Central memory CD8-positive, alpha-beta T cell (primary cell): ENCODE data around the gene CSNK1A1.
"Not testable (repeated sequence)": the region's sequence is repeated elsewhere in the genome, so short reads cannot be mapped to it uniquely, and the experiment has no call there.

Experiments used
- ATAC-seq: fragments of 150-1000 bp; cut with Tn5 transposase; replicated peaks from 2 replicates; pipeline ENCODE4 v1.10.0; 2022; ENCODE audit warnings: mild to moderate bottlenecking, moderate FRiP score, moderate number of reproducible peaks; ENCODE audit not compliant: poor library complexity, severe bottlenecking; ENCODE audit errors: extremely low read depth
- DNase-seq, 2 donors: peaks; one replicate each; pipeline ENCODE4 v3.0.0; 2021; ENCODE audit warnings: low spot score in 2 of 2
- H3K27ac Mint-ChIP-seq: one replicate; pipeline ENCODE4 v1.8.0; 2022; ENCODE audit warnings: low read depth, mild to moderate bottlenecking, moderate library complexity, mixed read lengths
- H3K27me3 Mint-ChIP-seq: one replicate; pipeline ENCODE4 v1.8.0; 2022; ENCODE audit warnings: mixed read lengths
- H3K36me3 Mint-ChIP-seq: one replicate; pipeline ENCODE4 v1.8.0; 2022; ENCODE audit warnings: mild to moderate bottlenecking, moderate library complexity, mixed read lengths; ENCODE audit not compliant: insufficient read depth
- H3K4me1 Mint-ChIP-seq: one replicate; pipeline ENCODE4 v1.8.0; 2022; ENCODE audit warnings: mixed read lengths
- H3K4me3 Mint-ChIP-seq: one replicate; pipeline ENCODE4 v1.8.0; 2022; ENCODE audit warnings: mild to moderate bottlenecking, moderate library complexity, mixed read lengths
- H3K9me3 Mint-ChIP-seq: one replicate; pipeline ENCODE4 v1.8.0; 2022; ENCODE audit warnings: mixed read lengths

The CSNK1A1 gene

DNA sequence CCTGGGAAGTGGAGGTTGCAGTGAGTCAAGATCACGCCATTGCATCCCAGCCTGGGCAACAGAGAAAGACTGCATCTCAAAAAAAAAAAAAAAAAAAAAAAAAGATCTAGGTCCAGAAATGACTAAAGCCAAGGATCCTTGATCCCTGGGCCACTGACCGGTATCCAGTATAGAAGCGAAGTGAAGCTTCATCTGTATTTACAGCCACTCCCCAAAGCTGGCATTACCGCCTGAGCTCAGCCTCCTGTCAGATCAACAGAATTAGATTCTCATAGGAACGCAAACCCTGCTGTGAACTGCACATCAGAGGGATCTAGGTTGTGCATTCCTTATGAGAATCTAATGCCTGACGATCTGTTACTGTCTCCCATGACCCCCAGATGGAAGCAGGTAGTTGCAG, 9.3 kb downstream of the CSNK1A1 start:
- DNase-seq (no peak), ATAC-seq (no peak)
- Mint-ChIP-seq H3K9me3 (no peaks in the 10 kb centered on the region), H3K4me3 (no peak overlapping the region), H3K4me1 (peaks cover 50% of the 10 kb centered on the region), H3K27me3 (no peaks in the 10 kb centered on the region), H3K36me3 (peaks cover 57% of the 10 kb centered on the region), H3K27ac (no peak overlapping the region)

DNA sequence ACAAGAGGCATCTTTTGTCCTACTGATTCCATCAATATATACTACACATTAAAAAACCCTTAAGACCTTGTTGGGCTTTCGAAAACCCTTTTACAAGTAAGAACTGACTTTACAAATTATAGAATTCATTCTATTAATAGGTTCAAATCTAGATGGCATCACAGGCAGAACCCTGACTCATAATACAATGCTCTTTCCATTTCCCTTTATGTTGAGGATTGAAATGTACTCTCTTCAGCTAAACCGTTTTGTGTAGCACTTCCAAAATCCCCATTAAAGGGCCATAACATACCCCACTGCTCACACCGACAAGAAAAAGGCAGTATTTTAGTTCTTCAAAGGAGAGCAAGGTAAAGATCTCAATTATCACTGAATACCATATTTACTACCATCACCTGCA, 11.2 kb downstream of the CSNK1A1 start:
- H3K4me3 Mint-ChIP-seq: peak overlapping the region; percentile 46
- peaks cover 50% of the 10 kb centered on the region for H3K36me3 Mint-ChIP-seq
- peak overlapping the region; percentile 7 for H3K27ac Mint-ChIP-seq
- H3K27me3 Mint-ChIP-seq: no peaks in the 10 kb centered on the region
- H3K9me3 Mint-ChIP-seq: no peaks in the 10 kb centered on the region
- H3K4me1 Mint-ChIP-seq: peaks cover 50% of the 10 kb centered on the region
- DNase-seq (no peak), ATAC-seq (no peak)

DNA sequence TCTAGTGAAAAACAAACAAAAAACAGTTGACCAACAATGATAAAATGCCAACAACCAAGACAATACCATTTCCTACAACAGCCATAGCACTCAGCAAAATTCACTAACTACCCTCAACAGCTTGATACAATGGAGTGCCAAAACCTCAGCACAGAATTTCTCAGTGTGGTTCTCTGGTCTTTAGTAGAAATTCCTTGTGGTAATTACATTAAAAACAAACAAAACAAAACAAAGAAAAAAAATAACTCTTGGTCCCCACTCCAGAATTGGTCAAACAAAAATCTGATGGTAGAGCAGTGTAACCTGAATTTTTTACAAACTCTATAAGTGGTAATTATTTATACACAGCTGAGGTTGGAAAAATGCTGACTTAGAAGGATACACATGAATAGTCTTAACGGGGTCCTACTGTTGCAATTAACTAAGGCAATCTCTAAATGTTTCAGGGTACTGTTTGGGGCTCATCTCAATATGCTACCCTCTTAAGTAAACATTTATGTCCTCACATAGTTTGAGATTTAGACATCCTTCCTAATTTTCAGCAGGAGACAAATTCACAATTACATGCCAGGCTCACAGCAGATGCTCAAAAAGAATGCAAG, 13.8 kb downstream of the CSNK1A1 start:
- Mint-ChIP-seq H3K27me3 (no peaks in the 10 kb centered on the region), H3K36me3 (peaks cover 44% of the 10 kb centered on the region), H3K4me1 (peaks cover 64% of the 10 kb centered on the region), H3K27ac (no peak overlapping the region), H3K4me3 (no peak overlapping the region), H3K9me3 (no peaks in the 10 kb centered on the region)
- ATAC-seq (no peak), DNase-seq (no peak)

DNA sequence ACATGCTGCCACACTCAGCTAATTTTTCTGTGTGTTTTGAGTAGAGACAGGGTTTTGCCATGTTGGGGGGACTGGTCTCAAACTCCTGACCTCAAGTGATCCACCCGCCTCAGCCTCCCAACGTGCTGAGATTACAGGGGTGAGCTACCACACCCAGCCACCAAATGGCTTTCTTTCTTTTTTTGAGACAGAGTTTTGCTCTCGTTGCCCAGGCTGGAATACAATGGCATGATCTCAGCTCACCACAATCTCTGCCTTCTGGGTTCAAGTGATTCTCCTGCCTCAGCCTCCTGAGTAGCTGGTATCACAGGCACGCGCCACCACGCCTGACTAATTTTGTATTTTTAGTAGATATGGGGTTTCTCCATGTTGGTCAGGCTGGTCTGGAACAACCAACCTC, 15.5 kb downstream of the CSNK1A1 start:
- not testable (repeated sequence) for DNase-seq, ATAC-seq, H3K27me3 Mint-ChIP-seq, H3K9me3 Mint-ChIP-seq
- Mint-ChIP-seq H3K4me1 (peaks cover 70% of the 10 kb centered on the region), H3K36me3 (peaks cover 36% of the 10 kb centered on the region), H3K4me3 (peak overlapping the region; percentile 12), H3K27ac (peak overlapping the region; percentile 73)

DNA sequence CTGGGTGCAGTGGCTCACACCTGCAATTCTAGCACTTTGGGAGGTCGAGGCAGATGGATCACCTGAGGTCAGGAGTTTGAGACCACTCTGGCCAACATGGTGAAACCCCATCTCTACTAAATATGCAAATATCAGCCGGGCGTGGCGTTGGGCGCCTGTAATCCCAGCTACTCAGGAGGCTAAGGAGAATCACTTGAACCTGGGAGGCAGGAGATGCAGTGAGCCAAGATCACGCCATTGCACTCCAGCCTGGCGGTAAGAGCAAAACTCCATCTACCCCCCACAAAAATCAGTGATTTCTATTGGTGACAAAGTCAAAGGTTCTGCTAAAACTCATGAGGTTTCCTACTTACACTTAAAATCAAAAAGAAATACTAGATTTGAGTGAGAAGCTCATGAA, 18.8 kb downstream of the CSNK1A1 start:
- Mint-ChIP-seq H3K27ac (no peak overlapping the region), H3K9me3 (no peaks in the 10 kb centered on the region), H3K36me3 (peaks cover 23% of the 10 kb centered on the region), H3K27me3 (no peaks in the 10 kb centered on the region), H3K4me1 (peaks cover 80% of the 10 kb centered on the region), H3K4me3 (no peak overlapping the region)
- no peak for DNase-seq
- ATAC-seq: no peak

DNA sequence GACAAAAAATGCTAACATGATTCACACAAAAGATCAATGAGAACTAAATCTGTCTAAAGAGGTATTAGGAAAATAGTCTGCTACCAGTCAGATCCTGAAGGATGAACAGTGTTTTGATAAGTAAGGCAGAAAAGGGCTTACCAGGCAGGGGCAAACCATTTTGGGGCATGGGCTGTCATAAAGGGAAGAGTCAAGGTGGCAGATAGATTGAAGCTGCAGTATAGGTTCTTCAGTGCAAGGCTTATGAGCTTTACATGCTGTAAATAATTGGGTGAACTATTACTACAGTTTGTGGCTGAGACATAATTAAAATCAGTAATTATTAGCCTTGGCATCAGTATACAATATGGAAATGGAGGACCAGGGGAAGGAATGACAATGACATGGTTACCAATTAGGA, 21.8 kb downstream of the CSNK1A1 start:
- H3K4me1 Mint-ChIP-seq: peaks cover 74% of the 10 kb centered on the region
- peak overlapping the region; percentile 5 for H3K4me3 Mint-ChIP-seq
- no peaks in the 10 kb centered on the region for H3K27me3 Mint-ChIP-seq
- peaks cover 16% of the 10 kb centered on the region for H3K36me3 Mint-ChIP-seq
- ATAC-seq (no peak), DNase-seq (no peak)
- no peaks in the 10 kb centered on the region for H3K9me3 Mint-ChIP-seq
- peak overlapping the region; percentile 41 for H3K27ac Mint-ChIP-seq

DNA sequence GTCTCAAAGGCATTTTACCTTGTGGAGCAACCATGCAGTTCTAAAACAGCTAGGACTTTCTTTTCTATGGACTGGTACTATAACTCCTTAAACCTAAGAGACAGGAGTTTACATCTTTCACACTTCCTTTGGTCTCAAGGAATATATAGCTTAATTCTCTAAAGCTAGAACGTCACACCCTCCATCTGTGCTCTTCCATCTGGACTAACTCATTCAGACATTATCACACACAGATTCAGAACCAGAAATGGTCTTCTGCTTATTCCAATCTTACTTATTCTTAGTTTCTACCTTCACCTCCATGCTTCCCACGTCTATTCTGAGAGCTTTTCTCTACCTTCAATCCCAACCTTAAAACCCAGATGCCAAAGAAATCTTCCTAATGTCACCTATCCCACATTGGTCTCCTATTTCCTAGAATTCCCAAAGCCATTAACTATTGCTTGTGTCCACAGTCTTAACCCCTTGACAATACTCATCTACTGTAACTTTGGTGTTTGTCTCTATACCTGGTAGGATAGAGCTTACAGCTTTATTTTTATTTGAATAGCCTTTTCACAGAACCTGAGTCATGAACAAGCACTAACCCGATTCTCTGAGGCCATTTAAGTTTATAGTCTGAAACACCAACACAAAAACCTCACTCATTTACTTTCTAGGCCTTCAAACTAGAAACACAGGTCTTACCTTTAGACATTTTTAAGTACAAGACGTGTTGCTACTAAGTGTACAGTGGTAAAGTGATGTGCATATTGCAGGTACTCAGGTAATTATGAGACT, 22.8 kb downstream of the CSNK1A1 start:
- H3K36me3 Mint-ChIP-seq: peaks cover 18% of the 10 kb centered on the region

DNA sequence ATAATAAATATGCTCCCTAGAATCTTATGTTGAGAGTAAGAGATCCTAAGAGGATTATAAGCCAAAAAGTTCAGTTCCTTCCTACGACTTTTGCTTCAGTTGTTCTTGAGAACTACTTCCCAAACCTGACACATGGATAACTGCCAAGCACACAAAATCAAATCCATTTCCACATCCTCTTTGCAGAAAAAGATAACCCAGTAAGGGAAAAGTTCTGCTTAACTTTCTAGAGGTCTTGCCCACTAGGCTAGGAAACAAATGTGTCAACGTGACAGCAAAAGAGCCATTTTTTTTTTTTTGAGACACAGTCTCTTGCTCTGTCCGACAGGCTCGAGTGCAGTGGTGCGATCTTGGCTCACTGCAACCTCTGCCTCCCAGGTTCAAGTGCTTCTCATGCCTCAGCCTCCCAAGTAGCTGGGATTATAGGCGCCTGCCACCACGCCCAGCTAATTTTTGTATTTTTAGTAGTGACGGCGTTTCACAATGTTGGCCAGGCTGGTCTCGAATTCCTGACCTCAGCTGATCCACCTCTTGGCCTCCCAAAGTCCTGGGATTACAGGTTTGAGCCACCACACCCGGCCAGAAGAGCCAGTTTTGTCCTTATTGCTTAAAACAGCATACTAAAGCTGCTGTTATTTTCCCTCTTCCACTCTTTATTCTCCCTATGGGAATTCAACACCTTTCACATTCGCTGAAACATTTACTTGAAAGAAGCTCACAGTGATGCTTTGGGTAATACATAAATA, 24.2 kb downstream of the CSNK1A1 start:
- no peak overlapping the region for H3K27ac Mint-ChIP-seq
- H3K4me1 Mint-ChIP-seq: peaks cover 67% of the 10 kb centered on the region
- H3K36me3 Mint-ChIP-seq: peaks cover 21% of the 10 kb centered on the region
- ATAC-seq (no peak), DNase-seq (no peak)
- H3K4me3 Mint-ChIP-seq: peak overlapping the region; percentile 23
- H3K27me3 Mint-ChIP-seq: no peaks in the 10 kb centered on the region
- H3K9me3 Mint-ChIP-seq: no peaks in the 10 kb centered on the region

More for the DNA sequence above, 22.8 kb downstream of the CSNK1A1 start:
- H3K9me3 Mint-ChIP-seq: no peaks in the 10 kb centered on the region
- H3K27ac Mint-ChIP-seq: peak overlapping the region; percentile 41
- H3K27me3 Mint-ChIP-seq: no peaks in the 10 kb centered on the region
- H3K4me3 Mint-ChIP-seq: peak overlapping the region; percentile 1
- peaks cover 72% of the 10 kb centered on the region for H3K4me1 Mint-ChIP-seq
- no peak for DNase-seq
- no peak for ATAC-seq

DNA sequence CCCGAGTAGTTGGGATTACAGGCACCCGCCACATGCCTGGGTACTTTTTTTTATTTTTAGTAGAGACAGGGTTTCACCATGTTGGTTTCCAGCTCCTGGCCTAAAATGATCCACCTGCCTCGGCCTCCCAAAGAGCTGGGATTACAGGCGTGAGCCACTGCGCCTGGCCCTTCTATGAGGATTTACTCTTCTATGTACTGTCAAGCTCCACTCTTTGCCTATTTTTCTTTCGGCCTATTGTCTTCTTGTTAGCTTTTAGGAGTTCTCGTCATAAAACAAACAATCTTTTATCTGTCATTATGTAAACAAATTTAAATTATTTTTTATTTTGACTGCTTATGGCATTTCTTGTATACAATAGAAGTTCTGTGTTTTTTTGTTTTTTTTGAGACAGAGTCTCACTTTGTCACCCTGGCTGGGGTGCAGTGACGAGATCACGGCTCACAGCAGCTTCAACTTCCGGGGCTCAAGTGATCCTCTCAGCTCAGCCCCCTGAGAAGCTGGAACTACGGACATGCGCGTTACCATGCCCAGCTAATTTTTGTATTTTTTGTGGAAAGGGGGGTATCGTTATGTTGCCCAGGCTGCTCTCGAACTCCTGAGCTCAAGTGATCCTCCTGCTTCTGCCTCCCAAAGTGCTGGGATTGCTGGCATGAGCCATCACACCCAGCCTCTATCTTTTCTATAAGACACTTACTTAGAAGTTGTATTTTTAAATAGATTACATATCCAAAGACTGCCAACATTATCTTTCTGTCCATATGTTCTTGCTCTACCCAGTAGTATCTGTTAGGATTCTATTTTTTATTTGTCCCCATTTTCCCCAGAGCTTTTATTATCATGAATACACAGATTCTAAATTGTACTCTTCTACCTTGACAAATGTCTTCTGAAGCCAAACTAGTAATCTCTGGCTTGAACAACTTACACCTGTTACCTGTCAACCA, 29.2 kb downstream of the CSNK1A1 start:
- peaks cover 30% of the 10 kb centered on the region for H3K36me3 Mint-ChIP-seq
- H3K27ac Mint-ChIP-seq: peak overlapping the region; percentile 39
- H3K4me3 Mint-ChIP-seq: no peak overlapping the region
- no peaks in the 10 kb centered on the region for H3K9me3 Mint-ChIP-seq
- no peaks in the 10 kb centered on the region for H3K27me3 Mint-ChIP-seq
- H3K4me1 Mint-ChIP-seq: peaks cover 70% of the 10 kb centered on the region
- no peak for DNase-seq
- ATAC-seq: no peak

DNA sequence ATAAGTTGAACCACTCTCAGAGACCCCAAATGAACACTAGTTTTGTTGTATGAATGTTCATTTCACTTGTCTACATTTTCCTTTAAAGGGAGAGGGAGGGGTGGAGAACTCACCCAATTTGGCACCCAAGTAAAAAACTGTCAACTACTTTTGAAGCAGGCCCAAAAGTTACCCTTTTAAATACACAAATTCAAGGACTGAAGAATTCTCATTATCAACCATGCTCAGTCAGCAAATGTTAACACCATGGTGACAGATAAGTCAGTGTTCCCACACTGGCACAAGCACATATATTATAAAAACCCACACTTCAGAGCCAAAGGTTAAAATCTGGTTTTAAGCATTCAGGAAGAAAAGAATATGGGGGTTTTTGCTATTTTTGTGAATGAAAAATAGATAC, 31.6 kb downstream of the CSNK1A1 start:
- Mint-ChIP-seq H3K36me3 (peaks cover 31% of the 10 kb centered on the region), H3K27me3 (no peaks in the 10 kb centered on the region), H3K4me3 (peak overlapping the region; percentile 14), H3K27ac (peak overlapping the region; percentile 54), H3K4me1 (peaks cover 76% of the 10 kb centered on the region), H3K9me3 (no peaks in the 10 kb centered on the region)
- ATAC-seq (no peak), DNase-seq (no peak)

DNA sequence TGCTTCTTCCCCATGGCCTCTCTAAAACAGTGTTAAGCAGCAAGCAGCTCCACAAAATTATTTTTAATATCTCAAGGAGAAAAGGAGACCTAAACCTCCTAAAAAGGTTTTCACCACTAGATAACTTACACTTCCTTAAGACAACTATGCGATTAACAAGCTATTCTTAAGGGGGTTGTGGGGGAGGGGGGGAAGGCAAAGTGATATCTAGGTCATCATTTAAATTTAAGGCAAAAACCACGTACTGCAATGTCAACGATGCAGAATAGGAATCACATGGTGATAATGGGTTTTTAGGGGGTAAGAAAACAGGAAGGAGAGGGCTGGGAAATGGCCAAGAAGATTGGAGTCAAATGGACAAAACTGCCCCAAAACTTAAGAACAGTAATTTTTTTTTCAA, 32.6 kb downstream of the CSNK1A1 start:
- H3K36me3 Mint-ChIP-seq: peaks cover 24% of the 10 kb centered on the region
- DNase-seq: no peak
- no peaks in the 10 kb centered on the region for H3K9me3 Mint-ChIP-seq
- no peaks in the 10 kb centered on the region for H3K27me3 Mint-ChIP-seq
- no peak overlapping the region for H3K4me3 Mint-ChIP-seq
- no peak for ATAC-seq
- peaks cover 68% of the 10 kb centered on the region for H3K4me1 Mint-ChIP-seq
- peak overlapping the region; percentile 10 for H3K27ac Mint-ChIP-seq
